HCT116 (cell line): Measurements from ENCODE around the gene CUL9.

ENCODE experiments used
- ATF3 ChIP-seq: IDR thresholded peaks from 2 replicates; pipeline ENCODE4 v1.6.1; 2012
- CBX3 ChIP-seq: IDR thresholded peaks from 2 replicates; pipeline ENCODE4 v1.6.1; 2012; ENCODE audit warnings: low read depth
- CEBPB ChIP-seq: IDR thresholded peaks from 2 replicates; pipeline ENCODE4 v1.6.1; 2012; ENCODE audit warnings: low read depth
- CTCF ChIP-seq, 3 experiments: fragments of 200-600 bp in 1 of 3; sonication (generic) in 1 of 3; IDR thresholded peaks in 2 of 3; conservative IDR thresholded peaks in 1 of 3; 2 replicates each; pipeline ENCODE4 v1.5.1; 2012 to 2017; ENCODE audit warnings: low read depth in 2 of 3, low read length in 2 of 3, antibody characterized with exemption in 1 of 3, borderline replicate concordance in 1 of 3, control low read depth in 1 of 3, mild to moderate bottlenecking in 1 of 3, mixed read lengths in 1 of 3, mixed run types in 1 of 3, moderate library complexity in 1 of 3; ENCODE audit not compliant: insufficient read depth in 1 of 3
- EGR1 ChIP-seq: IDR thresholded peaks from 2 replicates; pipeline ENCODE4 v1.6.1; 2012; ENCODE audit warnings: low read depth
- EZH2 ChIP-seq: fragments of 200-600 bp; sonication (generic); IDR thresholded peaks from 2 replicates; pipeline ENCODE4 v1.6.1; 2017; ENCODE audit warnings: antibody characterized with exemption, mixed run types
- POLR2A ChIP-seq: IDR thresholded peaks from 2 replicates; pipeline ENCODE4 v1.7.0; 2011; ENCODE audit warnings: borderline replicate concordance; ENCODE audit not compliant: insufficient read depth, insufficient read length; ENCODE audit errors: extremely low read depth
- POLR2AphosphoS5 ChIP-seq: IDR thresholded peaks from 2 replicates; pipeline ENCODE4 v1.6.1; 2011; ENCODE audit warnings: mild to moderate bottlenecking, low read depth, low read length, moderate library complexity
- RAD21 ChIP-seq: IDR thresholded peaks from 2 replicates; pipeline ENCODE4 v1.6.1; 2012; ENCODE audit warnings: low read depth, mild to moderate bottlenecking
- SP1 ChIP-seq: IDR thresholded peaks from 2 replicates; pipeline ENCODE4 v1.6.1; 2012; ENCODE audit warnings: low read depth
- YY1 ChIP-seq: IDR thresholded peaks from 2 replicates; pipeline ENCODE4 v1.6.1; 2011; ENCODE audit warnings: low read length, low read depth, moderate library complexity, mild to moderate bottlenecking; ENCODE audit not compliant: insufficient replicate concordance; ENCODE audit errors: extremely low read depth
- ZNF274 ChIP-seq: fragments of 200-500 bp; sonication (Bioruptor generic); IDR thresholded peaks from 2 replicates; pipeline ENCODE4 v1.6.1; 2014; ENCODE audit warnings: mild to moderate bottlenecking, low read depth, low read length, inconsistent platforms
- TF ChIP-seq, protein P1 (sequence below): IDR thresholded peaks from 2 replicates; pipeline ENCODE4 v1.6.1; 2012; ENCODE audit warnings: low read depth
- TF ChIP-seq, protein P2 (sequence below): IDR thresholded peaks from 2 replicates; pipeline ENCODE4 v1.6.1; 2012

DNA sequence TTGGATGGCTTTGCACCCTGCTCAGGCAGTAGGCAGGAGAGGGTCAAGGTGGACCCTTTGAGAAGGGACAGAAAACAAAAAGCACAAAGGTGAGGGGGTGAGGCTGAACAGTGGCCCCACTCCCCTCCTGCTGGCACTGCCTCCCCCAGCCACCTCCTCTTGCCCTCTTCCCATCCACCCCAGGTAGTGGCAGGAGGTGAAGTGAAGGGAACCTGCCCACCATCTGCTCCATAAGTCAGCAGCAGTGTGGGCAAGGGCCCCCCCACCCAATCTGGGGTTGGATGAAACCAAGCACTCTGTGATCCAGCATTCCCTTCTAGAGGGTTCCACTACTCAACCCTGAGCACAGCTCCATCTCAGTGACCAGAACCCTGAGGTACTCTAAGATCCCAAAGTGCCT is 89.9 kb downstream of the CUL9 start:
- TF ChIP-seq CTCF (IDR thresholded peaks at IDR 0.05 in 2 of 3, conservative IDR thresholded peaks at IDR 0.05 in 1 of 3; ENCODE audit: borderline replicate concordance in 1 of 3, insufficient read depth in 1 of 3, low read depth in 2 of 3, low read length in 2 of 3): no peak
- TF ChIP-seq EZH2: no peak
- no peak for TF ChIP-seq ZNF274
- TF ChIP-seq POLR2A: no peak
- TF ChIP-seq, protein P1, sequence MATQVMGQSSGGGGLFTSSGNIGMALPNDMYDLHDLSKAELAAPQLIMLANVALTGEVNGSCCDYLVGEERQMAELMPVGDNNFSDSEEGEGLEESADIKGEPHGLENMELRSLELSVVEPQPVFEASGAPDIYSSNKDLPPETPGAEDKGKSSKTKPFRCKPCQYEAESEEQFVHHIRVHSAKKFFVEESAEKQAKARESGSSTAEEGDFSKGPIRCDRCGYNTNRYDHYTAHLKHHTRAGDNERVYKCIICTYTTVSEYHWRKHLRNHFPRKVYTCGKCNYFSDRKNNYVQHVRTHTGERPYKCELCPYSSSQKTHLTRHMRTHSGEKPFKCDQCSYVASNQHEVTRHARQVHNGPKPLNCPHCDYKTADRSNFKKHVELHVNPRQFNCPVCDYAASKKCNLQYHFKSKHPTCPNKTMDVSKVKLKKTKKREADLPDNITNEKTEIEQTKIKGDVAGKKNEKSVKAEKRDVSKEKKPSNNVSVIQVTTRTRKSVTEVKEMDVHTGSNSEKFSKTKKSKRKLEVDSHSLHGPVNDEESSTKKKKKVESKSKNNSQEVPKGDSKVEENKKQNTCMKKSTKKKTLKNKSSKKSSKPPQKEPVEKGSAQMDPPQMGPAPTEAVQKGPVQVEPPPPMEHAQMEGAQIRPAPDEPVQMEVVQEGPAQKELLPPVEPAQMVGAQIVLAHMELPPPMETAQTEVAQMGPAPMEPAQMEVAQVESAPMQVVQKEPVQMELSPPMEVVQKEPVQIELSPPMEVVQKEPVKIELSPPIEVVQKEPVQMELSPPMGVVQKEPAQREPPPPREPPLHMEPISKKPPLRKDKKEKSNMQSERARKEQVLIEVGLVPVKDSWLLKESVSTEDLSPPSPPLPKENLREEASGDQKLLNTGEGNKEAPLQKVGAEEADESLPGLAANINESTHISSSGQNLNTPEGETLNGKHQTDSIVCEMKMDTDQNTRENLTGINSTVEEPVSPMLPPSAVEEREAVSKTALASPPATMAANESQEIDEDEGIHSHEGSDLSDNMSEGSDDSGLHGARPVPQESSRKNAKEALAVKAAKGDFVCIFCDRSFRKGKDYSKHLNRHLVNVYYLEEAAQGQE: no peak
- TF ChIP-seq RAD21: no peak
- no peak for TF ChIP-seq YY1
- no peak for TF ChIP-seq EGR1
- TF ChIP-seq POLR2AphosphoS5: no peak
- TF ChIP-seq, protein P2, sequence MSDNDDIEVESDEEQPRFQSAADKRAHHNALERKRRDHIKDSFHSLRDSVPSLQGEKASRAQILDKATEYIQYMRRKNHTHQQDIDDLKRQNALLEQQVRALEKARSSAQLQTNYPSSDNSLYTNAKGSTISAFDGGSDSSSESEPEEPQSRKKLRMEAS: no peak
- no peak for TF ChIP-seq CEBPB
- no peak for TF ChIP-seq CBX3
- TF ChIP-seq SP1: no peak
- TF ChIP-seq ATF3: no peak
